Kidney epithelial cell (primary cell): ENCODE measurements around the gene C1QL4. TPM values are rescaled to one million over a fixed set of nuclear protein-coding genes. Genes with fewer than 3 reads are reported as not detected.
"Not testable (repeated sequence)": the region's sequence is repeated elsewhere in the genome, so short reads cannot be mapped to it uniquely, and the experiment has no call there.

ENCODE experiments used
- DNase-seq: peaks from one replicate; pipeline ENCODE4 v3.0.0-alpha.2; 2010; ENCODE audit warnings: low read depth
- H3K27me3 ChIP-seq: 2 replicates; pipeline ENCODE4 v1.6.0; 2011; ENCODE audit warnings: low read length; ENCODE audit not compliant: control insufficient read depth, insufficient read depth
- H3K36me3 ChIP-seq: 2 replicates; pipeline ENCODE4 v1.5.1; 2011; ENCODE audit warnings: low read length; ENCODE audit not compliant: control insufficient read depth, insufficient read depth
- H3K4me3 ChIP-seq: 2 replicates; pipeline ENCODE4 v1.5.1; 2011; ENCODE audit warnings: low read depth, mild to moderate bottlenecking, control low read depth, low read length
- CTCF ChIP-seq: IDR thresholded peaks from 2 replicates; pipeline ENCODE4 v1.5.1; 2011; ENCODE audit warnings: mild to moderate bottlenecking, moderate library complexity, low read length, control low read depth, inconsistent platforms; ENCODE audit not compliant: insufficient read depth, poor library complexity, severe bottlenecking
- total RNA-seq: library from RNA; depleted of rRNA; stranded (reverse); fragments of >200 nt; gene quantifications from 2 replicates; pipeline ENCODE4 v1.2.3, GENCODE V29; 2015

The C1QL4 gene
- total RNA-seq, 1 donor from 2014 or later: not detected

GRCh38 chr12:49327887-49328286, 9.1 kb downstream of the C1QL4 start:
- no peaks in the 10 kb centered on the region for H3K36me3 ChIP-seq
- TF ChIP-seq CTCF: no peak
- H3K4me3 ChIP-seq: no peak overlapping the region
- peaks cover 5% of the 10 kb centered on the region for H3K27me3 ChIP-seq
- DNase-seq: no peak

- DNase-seq: no peak
- no peak overlapping the region for H3K4me3 ChIP-seq
- H3K36me3 ChIP-seq: no peaks in the 10 kb centered on the region
- TF ChIP-seq CTCF: no peak
- H3K27me3 ChIP-seq: no peaks in the 10 kb centered on the region
These were observed 9.6 kb downstream of the C1QL4 start for GRCh38 chr12:49327368-49327767.

GRCh38 chr12:49325606-49326005, 11.4 kb downstream of the C1QL4 start:
- no peak overlapping the region for H3K4me3 ChIP-seq
- no peak for DNase-seq
- H3K36me3 ChIP-seq: no peaks in the 10 kb centered on the region
- no peak for TF ChIP-seq CTCF
- no peaks in the 10 kb centered on the region for H3K27me3 ChIP-seq

GRCh38 chr12:49323524-49324097, 13.4 kb downstream of the C1QL4 start:
- Histone ChIP-seq H3K4me3 (peak overlapping the region; percentile 54), H3K27me3 (no peaks in the 10 kb centered on the region), H3K36me3 (no peaks in the 10 kb centered on the region)
- TF ChIP-seq CTCF: no peak
- DNase-seq: no peak

GRCh38 chr12:49322708-49323523, 14.1 kb downstream of the C1QL4 start, which contains the start of gene TROAP:
TROAP (plus strand) TSS chr12:49323255; CDS start chr12:49323609, 354 bp downstream.
- no peaks in the 10 kb centered on the region for H3K27me3 ChIP-seq
- H3K36me3 ChIP-seq: no peaks in the 10 kb centered on the region
- DNase-seq: peak; percentile 91
- no peak for TF ChIP-seq CTCF
- peak within 1 kb of the TSS; percentile 54 for H3K4me3 ChIP-seq

- DNase-seq: no peak
- H3K27me3 ChIP-seq: no peaks in the 10 kb centered on the region
These were observed 14.7 kb downstream of the C1QL4 start for GRCh38 chr12:49322367-49322707.

GRCh38 chr12:49320411-49321103, 16.4 kb downstream of the C1QL4 start:
- H3K27me3 ChIP-seq, H3K4me3 ChIP-seq, DNase-seq, H3K36me3 ChIP-seq: not testable (repeated sequence)

More at GRCh38 chr12:49322367-49322707, 14.7 kb downstream of the C1QL4 start:
- no peaks in the 10 kb centered on the region for H3K36me3 ChIP-seq
- H3K4me3 ChIP-seq: peak overlapping the region; percentile 50
- no peak for TF ChIP-seq CTCF

GRCh38 chr12:49317118-49317517, 19.9 kb downstream of the C1QL4 start:
- not testable (repeated sequence) for H3K27me3 ChIP-seq, DNase-seq, H3K36me3 ChIP-seq, H3K4me3 ChIP-seq
